OCI-LY7 (cell line): ENCODE data around the gene ZNF91.

Experiments used
- EZH2phosphoT487 ChIP-seq: fragments of 200-600 bp; sonication (generic); IDR thresholded peaks from 2 replicates; pipeline ENCODE4 v1.6.1; 2018; ENCODE audit warnings: low read depth, borderline replicate concordance, mild to moderate bottlenecking, mixed run types, antibody characterized with exemption, low read length, moderate library complexity, mixed read lengths
- TF ChIP-seq, protein P1 (sequence below): fragments of 200-600 bp; sonication (generic); conservative IDR thresholded peaks from 2 replicates; pipeline ENCODE4 v1.5.1; 2014; ENCODE audit warnings: mild to moderate bottlenecking, antibody characterized with exemption, low read length, moderate library complexity, mixed read lengths

DNA sequence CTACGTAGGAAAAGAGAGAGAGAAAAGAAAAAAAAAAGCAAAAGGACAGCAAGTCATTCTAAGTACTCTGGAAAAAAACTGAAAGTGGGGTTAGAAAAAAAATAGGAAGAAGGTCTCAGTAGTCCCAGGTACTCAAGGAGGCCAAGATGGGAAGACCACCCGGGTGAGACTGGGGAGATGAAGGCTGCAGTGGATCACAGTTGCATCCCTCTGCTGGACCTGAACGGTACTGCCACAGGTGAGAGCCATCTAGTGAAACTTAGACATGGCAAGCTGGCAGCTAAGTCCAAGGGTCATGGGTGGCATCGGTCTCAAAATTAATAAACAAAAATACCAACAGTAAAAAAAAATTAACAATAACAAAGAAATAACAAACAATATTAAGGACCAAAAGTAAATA lies 41.0 kb upstream of the ZNF91 start:
- TF ChIP-seq, protein P1, sequence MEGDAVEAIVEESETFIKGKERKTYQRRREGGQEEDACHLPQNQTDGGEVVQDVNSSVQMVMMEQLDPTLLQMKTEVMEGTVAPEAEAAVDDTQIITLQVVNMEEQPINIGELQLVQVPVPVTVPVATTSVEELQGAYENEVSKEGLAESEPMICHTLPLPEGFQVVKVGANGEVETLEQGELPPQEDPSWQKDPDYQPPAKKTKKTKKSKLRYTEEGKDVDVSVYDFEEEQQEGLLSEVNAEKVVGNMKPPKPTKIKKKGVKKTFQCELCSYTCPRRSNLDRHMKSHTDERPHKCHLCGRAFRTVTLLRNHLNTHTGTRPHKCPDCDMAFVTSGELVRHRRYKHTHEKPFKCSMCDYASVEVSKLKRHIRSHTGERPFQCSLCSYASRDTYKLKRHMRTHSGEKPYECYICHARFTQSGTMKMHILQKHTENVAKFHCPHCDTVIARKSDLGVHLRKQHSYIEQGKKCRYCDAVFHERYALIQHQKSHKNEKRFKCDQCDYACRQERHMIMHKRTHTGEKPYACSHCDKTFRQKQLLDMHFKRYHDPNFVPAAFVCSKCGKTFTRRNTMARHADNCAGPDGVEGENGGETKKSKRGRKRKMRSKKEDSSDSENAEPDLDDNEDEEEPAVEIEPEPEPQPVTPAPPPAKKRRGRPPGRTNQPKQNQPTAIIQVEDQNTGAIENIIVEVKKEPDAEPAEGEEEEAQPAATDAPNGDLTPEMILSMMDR, result peak; percentile 61
- TF ChIP-seq EZH2phosphoT487, result no peak
